B cell (primary cell): ENCODE measurements around the gene RNASE8. TPM values are rescaled to one million over a fixed set of nuclear protein-coding genes. Genes with fewer than 3 reads are reported as not detected.

ENCODE experiments used
- ATAC-seq: fragments of 200-7000 bp; cut with Tn5 transposase; one replicate; pipeline ENCODE4 v1.10.0; 2021; ENCODE audit warnings: low read depth, mild to moderate bottlenecking, moderate number of reproducible peaks, moderate library complexity
- CTCF ChIA-PET: fragments of 350-600 bp; sonication (Branson Sonifier 250); formaldehyde crosslinking; loops from one replicate; lab custom pipeline; 2021; ENCODE audit warnings: antibody characterized with exemption, inconsistent platforms; lab: Charles Lee
- POLR2A ChIA-PET: fragments of 350-600 bp; sonication (Branson Sonifier 250); formaldehyde crosslinking; loops from one replicate; lab custom pipeline; 2021; ENCODE audit warnings: antibody characterized with exemption; lab: Charles Lee
- DNase-seq: peaks from one replicate; pipeline ENCODE4 v3.0.0; 2013
- H2AFZ ChIP-seq: 2 replicates; pipeline ENCODE4 v1.6.1; 2012; ENCODE audit warnings: mild to moderate bottlenecking, low read depth, low read length; ENCODE audit not compliant: insufficient read depth, poor library complexity, severe bottlenecking
- H3K27ac ChIP-seq, 2 donors: 1 replicate in 1 of 2; 2 replicates in 1 of 2; pipeline ENCODE4 v1.5.1; 2012 to 2013; ENCODE audit warnings: low read length in 2 of 2, mild to moderate bottlenecking in 2 of 2, moderate library complexity in 1 of 2
- H3K27me3 ChIP-seq, 4 experiments: fragments of 200-600 bp in 1 of 4; sonication (generic) in 1 of 4; replicated peaks in 1 of 4; 1 replicate in 2 of 4; 2 replicates in 2 of 4; pipeline versions ENCODE4 v1.6.1 to v1.7.0; 2013 to 2016; ENCODE audit warnings: low read length in 3 of 4, mild to moderate bottlenecking in 2 of 4, mixed read lengths in 1 of 4, moderate library complexity in 1 of 4; ENCODE audit not compliant: insufficient read depth in 4 of 4, control insufficient read depth in 3 of 4; ENCODE audit errors: control extremely low read depth in 1 of 4
- H3K36me3 ChIP-seq, 2 experiments: replicated peaks in 1 of 2; 1 replicate in 1 of 2; 2 replicates in 1 of 2; pipeline versions ENCODE4 v1.6.1 to v1.7.1; 2013; ENCODE audit warnings: low read length in 1 of 2; ENCODE audit not compliant: insufficient read depth in 2 of 2, control insufficient read depth in 1 of 2; ENCODE audit errors: control extremely low read depth in 1 of 2, extremely low read depth in 1 of 2
- H3K4me1 ChIP-seq, 2 donors: fragments of 200-600 bp in 1 of 2; sonication (generic) in 1 of 2; 1 replicate in 1 of 2; 2 replicates in 1 of 2; pipeline versions ENCODE4 v1.5.1 to v1.6.1; 2013 to 2017; ENCODE audit warnings: low read length in 2 of 2; ENCODE audit not compliant: control insufficient read depth in 2 of 2, insufficient read depth in 2 of 2
- H3K4me2 ChIP-seq: replicated peaks from 2 replicates; pipeline ENCODE3; 2012; ENCODE audit warnings: mild to moderate bottlenecking, low read depth, low read length; ENCODE audit not compliant: poor library complexity, severe bottlenecking
- H3K4me3 ChIP-seq, 5 experiments: fragments of 200-600 bp in 1 of 5; sonication (generic) in 1 of 5; 1 replicate in 3 of 5; 2 replicates in 2 of 5; pipeline versions ENCODE4 v1.5.1 to v1.7.0; 2011 to 2016; ENCODE audit warnings: low read length in 4 of 5, mild to moderate bottlenecking in 4 of 5, low read depth in 2 of 5, control low read depth in 1 of 5, moderate library complexity in 1 of 5; ENCODE audit not compliant: insufficient read depth in 1 of 5; ENCODE audit errors: control extremely low read depth in 1 of 5, extremely low read depth in 1 of 5
- H3K79me2 ChIP-seq: fragments of 200-600 bp; sonication (generic); one replicate; pipeline ENCODE4 v1.6.0; 2016; ENCODE audit warnings: low read length; ENCODE audit not compliant: control insufficient read depth, insufficient read depth
- H3K9ac ChIP-seq: fragments of 200-600 bp; sonication (generic); 2 replicates; pipeline ENCODE4 v1.6.1; 2017; ENCODE audit warnings: mild to moderate bottlenecking, low read length, moderate library complexity
- H3K9me3 ChIP-seq, 3 donors: one replicate each; pipeline versions ENCODE4 v1.6.1 to v1.7.1; 2013; ENCODE audit warnings: low read length in 2 of 3; ENCODE audit not compliant: control insufficient read depth in 2 of 3, insufficient read depth in 1 of 3; ENCODE audit errors: control extremely low read depth in 1 of 3
- H4K20me1 ChIP-seq: 2 replicates; pipeline ENCODE4 v1.6.0; 2012; ENCODE audit warnings: mild to moderate bottlenecking, low read length; ENCODE audit not compliant: insufficient read depth, control insufficient read depth, poor library complexity, severe bottlenecking
- H3K27ac Mint-ChIP-seq: one replicate; pipeline ENCODE4 v1.8.0; 2021; ENCODE audit warnings: mixed read lengths
- H3K27me3 Mint-ChIP-seq: one replicate; pipeline ENCODE4 v1.8.0; 2021; ENCODE audit warnings: mixed read lengths
- H3K4me1 Mint-ChIP-seq: one replicate; pipeline ENCODE4 v1.8.0; 2021; ENCODE audit warnings: mixed read lengths
- H3K4me3 Mint-ChIP-seq: one replicate; pipeline ENCODE4 v1.8.0; 2021; ENCODE audit warnings: mixed read lengths
- H3K9me3 Mint-ChIP-seq: one replicate; pipeline ENCODE4 v1.8.0; 2022; ENCODE audit warnings: mixed read lengths; ENCODE audit not compliant: insufficient read depth
- EZH2 ChIP-seq: IDR thresholded peaks from 2 replicates; pipeline ENCODE4 v1.6.1; 2012; ENCODE audit warnings: borderline replicate concordance, low read depth, mild to moderate bottlenecking, moderate library complexity, low read length; ENCODE audit not compliant: insufficient read depth, poor library complexity, severe bottlenecking
- WGBS: methylation state at CpG from one replicate; pipeline ENCODE4 v1.1.5; 2013; ENCODE audit warnings: missing lambda C conversion rate; ENCODE audit not compliant: insufficient coverage; 5-methylcytosine and 5-hydroxymethylcytosine counted together
- intact Hi-C: fragments of 100-400 bp; cut with micrococcal nuclease; formaldehyde crosslinking; loops from one replicate; pipeline ENCODE4 v1.10.0; 2022
- polyA plus RNA-seq: library from polyadenylated mRNA; depleted of rRNA; stranded (reverse); fragments of >200 nt; gene quantifications from 2 replicates; pipeline ENCODE4 v1.2.3, GENCODE V29; 2012
- total RNA-seq, 2 donors: library from RNA; stranded (reverse); fragments of 120-200 nt in 1 of 2; gene quantifications; 1 replicate in 1 of 2; 2 replicates in 1 of 2; pipeline versions ENCODE4 v1.2.3 to v1.2.4, GENCODE V29; 2013 to 2022
- TF ChIP-seq, protein P1 (sequence below): fragments of 200-600 bp; IDR thresholded peaks from one replicate; pipeline ENCODE4 v1.8.0; 2022; ENCODE audit warnings: antibody characterized with exemption, mild to moderate bottlenecking

Gene RNASE8
- total and polyA plus RNA-seq, 2 donors (not counting 1 experiment from before 2014, with no cell fraction given) = not detected

DNA sequence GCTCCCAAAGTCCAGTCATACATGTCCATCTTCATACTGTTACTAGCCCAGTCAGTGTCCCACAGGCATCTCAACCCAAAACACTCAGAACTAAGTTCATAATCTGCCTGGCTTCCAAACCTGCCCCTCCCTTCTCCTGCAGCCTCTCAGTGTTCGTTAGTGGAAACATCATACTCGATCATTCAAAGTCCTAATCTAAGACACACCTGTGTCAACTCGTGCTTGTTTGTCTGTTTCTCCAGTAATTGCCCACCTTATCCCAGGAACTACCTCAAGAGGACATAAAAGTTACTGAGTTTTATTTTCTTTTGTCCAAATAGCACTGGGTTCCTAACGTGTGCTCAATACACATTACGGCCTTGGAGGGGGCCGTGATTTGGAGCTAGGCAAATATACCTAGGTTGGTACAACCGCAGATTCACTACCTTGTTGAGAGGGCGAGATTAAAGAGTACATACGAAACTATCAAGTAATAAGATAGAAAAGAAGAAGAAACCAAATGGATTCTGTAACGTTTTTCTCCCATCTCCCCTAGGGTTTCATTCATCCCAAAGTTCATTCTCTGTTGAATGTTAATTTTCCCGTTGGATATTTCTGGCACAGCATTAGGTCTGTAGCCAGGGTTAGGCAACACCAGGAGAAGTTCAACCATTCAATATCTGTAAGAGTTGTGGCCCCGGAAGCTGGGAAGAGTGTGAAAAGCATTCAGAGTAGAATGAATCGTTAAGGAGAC, 3.2 kb downstream of the RNASE8 start:
- ChIA-PET CTCF (interaction anchor here (1.1 to 2.0 kb wide), 3 partner anchors 32 to 46 kb away, joined by 4 to 7 read pairs (median 5); no protein-coding TSS in a partner anchor), POLR2A (no interaction called here)
- Histone ChIP-seq H3K4me3 (no peak overlapping the region), H3K27me3 (peaks cover 0 to 12% (median 6%) of the 10 kb centered on the region in 4 experiments), H4K20me1 (no peaks in the 10 kb centered on the region), H3K4me1 (no peaks in the 10 kb centered on the region), H3K27ac (no peak overlapping the region), H3K9me3 (no peaks in the 10 kb centered on the region), H3K36me3 (no peaks in the 10 kb centered on the region), H3K4me2 (no peak overlapping the region), H3K79me2 (no peaks in the 10 kb centered on the region), H3K9ac (no peak overlapping the region), H2AFZ (no peak overlapping the region)
- H3K27me3 Mint-ChIP-seq = peaks cover 41% of the 10 kb centered on the region
- ATAC-seq = no peak
- intact Hi-C loops = no loop called here
- H3K4me1 Mint-ChIP-seq = no peaks in the 10 kb centered on the region
- 88% methylated on average over 3 of the region's 13 CpGs for WGBS
- TF ChIP-seq, protein P1, sequence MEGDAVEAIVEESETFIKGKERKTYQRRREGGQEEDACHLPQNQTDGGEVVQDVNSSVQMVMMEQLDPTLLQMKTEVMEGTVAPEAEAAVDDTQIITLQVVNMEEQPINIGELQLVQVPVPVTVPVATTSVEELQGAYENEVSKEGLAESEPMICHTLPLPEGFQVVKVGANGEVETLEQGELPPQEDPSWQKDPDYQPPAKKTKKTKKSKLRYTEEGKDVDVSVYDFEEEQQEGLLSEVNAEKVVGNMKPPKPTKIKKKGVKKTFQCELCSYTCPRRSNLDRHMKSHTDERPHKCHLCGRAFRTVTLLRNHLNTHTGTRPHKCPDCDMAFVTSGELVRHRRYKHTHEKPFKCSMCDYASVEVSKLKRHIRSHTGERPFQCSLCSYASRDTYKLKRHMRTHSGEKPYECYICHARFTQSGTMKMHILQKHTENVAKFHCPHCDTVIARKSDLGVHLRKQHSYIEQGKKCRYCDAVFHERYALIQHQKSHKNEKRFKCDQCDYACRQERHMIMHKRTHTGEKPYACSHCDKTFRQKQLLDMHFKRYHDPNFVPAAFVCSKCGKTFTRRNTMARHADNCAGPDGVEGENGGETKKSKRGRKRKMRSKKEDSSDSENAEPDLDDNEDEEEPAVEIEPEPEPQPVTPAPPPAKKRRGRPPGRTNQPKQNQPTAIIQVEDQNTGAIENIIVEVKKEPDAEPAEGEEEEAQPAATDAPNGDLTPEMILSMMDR = no peak
- TF ChIP-seq EZH2 = no peak
- no peak for DNase-seq
- H3K27ac Mint-ChIP-seq = no peak overlapping the region
- H3K9me3 Mint-ChIP-seq = no peaks in the 10 kb centered on the region
- H3K4me3 Mint-ChIP-seq = no peak overlapping the region

DNA sequence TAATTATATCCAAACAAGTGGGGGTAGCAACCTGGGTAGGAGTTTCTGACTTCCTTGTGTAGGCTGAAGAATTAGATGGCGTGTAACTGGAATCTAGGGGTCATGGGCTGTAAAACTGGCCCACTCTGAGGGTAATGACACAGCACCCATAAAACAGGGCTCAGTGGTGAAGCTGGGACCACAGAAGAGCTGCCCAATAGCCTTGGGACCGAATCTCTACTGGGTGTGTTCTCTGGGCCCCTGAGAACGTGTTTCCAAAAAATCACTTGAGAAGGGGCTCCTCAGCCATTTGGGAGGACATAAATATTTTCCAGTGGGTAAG, 3.7 kb downstream of the RNASE8 start:
- no peaks in the 10 kb centered on the region for H3K4me1 ChIP-seq
- H3K4me1 Mint-ChIP-seq = no peaks in the 10 kb centered on the region
- WGBS = 83% methylated on average over 1 of the region's 3 CpGs
- H2AFZ ChIP-seq = no peak overlapping the region
- no peak overlapping the region for H3K4me3 Mint-ChIP-seq
- H3K9me3 Mint-ChIP-seq = no peaks in the 10 kb centered on the region
- no peak overlapping the region for H3K9ac ChIP-seq
- H3K36me3 ChIP-seq = no peaks in the 10 kb centered on the region
- ChIA-PET POLR2A (no interaction called here), CTCF (interaction anchor here (0.7 to 2.0 kb wide), 3 partner anchors 31 to 43 kb away, joined by 3 to 7 read pairs (median 5); partner anchors contain the start of gene ZNF219)
- no peak overlapping the region for H3K27ac Mint-ChIP-seq
- H4K20me1 ChIP-seq = no peaks in the 10 kb centered on the region
- intact Hi-C loops = no loop called here
- no peak overlapping the region for H3K4me2 ChIP-seq
- no peak overlapping the region for H3K4me3 ChIP-seq
- H3K9me3 ChIP-seq = no peaks in the 10 kb centered on the region
- peaks cover 44% of the 10 kb centered on the region for H3K27me3 Mint-ChIP-seq
- peaks cover 0 to 12% (median 6%) of the 10 kb centered on the region in 4 experiments for H3K27me3 ChIP-seq
- no peak for DNase-seq
- no peak for ATAC-seq
- no peaks in the 10 kb centered on the region for H3K79me2 ChIP-seq
- H3K27ac ChIP-seq = no peak overlapping the region
- TF ChIP-seq EZH2 = no peak
